ENCODE data around the gene SPTLC1. TPM values are rescaled to one million over a fixed set of nuclear protein-coding genes. Genes with fewer than 3 reads are reported as not detected.

SPTLC1 gene
- total RNA-seq, 1 donor from 2014 or later = 65.4 TPM

- Histone ChIP-seq H3K27me3 (ENCODE audit: low read depth) (no peaks in the 10 kb centered on the region), H3K36me3 (peaks cover 22% of the 10 kb centered on the region), H3K9me3 (peaks cover 3% of the 10 kb centered on the region), H3K4me1 (no peaks in the 10 kb centered on the region), H3K27ac (no peak overlapping the region), H3K4me3 (no peak overlapping the region)
- DNase-seq (no peak), ATAC-seq (no peak)
- TF ChIP-seq, protein P1, sequence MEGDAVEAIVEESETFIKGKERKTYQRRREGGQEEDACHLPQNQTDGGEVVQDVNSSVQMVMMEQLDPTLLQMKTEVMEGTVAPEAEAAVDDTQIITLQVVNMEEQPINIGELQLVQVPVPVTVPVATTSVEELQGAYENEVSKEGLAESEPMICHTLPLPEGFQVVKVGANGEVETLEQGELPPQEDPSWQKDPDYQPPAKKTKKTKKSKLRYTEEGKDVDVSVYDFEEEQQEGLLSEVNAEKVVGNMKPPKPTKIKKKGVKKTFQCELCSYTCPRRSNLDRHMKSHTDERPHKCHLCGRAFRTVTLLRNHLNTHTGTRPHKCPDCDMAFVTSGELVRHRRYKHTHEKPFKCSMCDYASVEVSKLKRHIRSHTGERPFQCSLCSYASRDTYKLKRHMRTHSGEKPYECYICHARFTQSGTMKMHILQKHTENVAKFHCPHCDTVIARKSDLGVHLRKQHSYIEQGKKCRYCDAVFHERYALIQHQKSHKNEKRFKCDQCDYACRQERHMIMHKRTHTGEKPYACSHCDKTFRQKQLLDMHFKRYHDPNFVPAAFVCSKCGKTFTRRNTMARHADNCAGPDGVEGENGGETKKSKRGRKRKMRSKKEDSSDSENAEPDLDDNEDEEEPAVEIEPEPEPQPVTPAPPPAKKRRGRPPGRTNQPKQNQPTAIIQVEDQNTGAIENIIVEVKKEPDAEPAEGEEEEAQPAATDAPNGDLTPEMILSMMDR (IDR thresholded peaks at IDR 0.05) = no peak
- intact Hi-C loops (cut with DNase I) = no loop called here
Observed at GRCh38 chr9:92100237-92100911, 14.8 kb downstream of the SPTLC1 start.

- DNase-seq = no peak
Observed at GRCh38 chr9:92098638-92099037, 16.6 kb downstream of the SPTLC1 start.

DNA sequence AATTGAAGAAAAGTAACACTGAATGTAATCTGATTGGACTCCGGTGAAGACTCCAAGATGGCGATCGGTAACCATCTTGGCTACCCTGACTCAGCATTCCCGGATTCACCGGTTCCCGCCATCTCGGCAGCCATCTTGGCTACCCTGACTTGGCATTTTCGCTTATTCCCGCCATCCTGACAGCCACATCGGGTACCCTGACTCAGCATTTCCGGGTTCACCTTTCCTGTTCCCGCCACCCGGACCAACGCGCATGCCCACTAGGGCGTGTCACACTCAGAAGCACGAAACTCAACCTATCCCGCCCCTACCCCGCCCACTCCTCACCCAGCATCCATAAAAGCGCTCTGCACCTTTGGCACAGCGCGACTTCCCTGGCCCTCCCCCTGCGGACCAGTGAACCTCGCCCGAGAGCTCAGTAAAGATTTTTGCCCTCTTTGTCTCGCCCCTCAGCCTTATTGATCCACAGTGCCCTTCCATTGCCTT lies 17.2 kb downstream of the SPTLC1 start:
- ATAC-seq (peak; percentile 61 to 86), DNase-seq (peak; percentile 65)
- peaks cover 11% of the 10 kb centered on the region for H3K36me3 ChIP-seq
- H3K4me1 ChIP-seq = no peaks in the 10 kb centered on the region
- no peak overlapping the region for H3K27ac ChIP-seq
- no peaks in the 10 kb centered on the region for H3K27me3 ChIP-seq (ENCODE audit: low read depth)
- peaks cover 3% of the 10 kb centered on the region for H3K9me3 ChIP-seq
- TF ChIP-seq, protein P1 (IDR thresholded peaks at IDR 0.05) = no peak
- intact Hi-C loops (cut with DNase I) = no loop called here
- no peak overlapping the region for H3K4me3 ChIP-seq

More at GRCh38 chr9:92098638-92099037, 16.6 kb downstream of the SPTLC1 start:
- Histone ChIP-seq H3K4me1 (no peaks in the 10 kb centered on the region), H3K27me3 (ENCODE audit: low read depth) (no peaks in the 10 kb centered on the region), H3K27ac (no peak overlapping the region), H3K4me3 (no peak overlapping the region), H3K36me3 (peaks cover 17% of the 10 kb centered on the region), H3K9me3 (peaks cover 3% of the 10 kb centered on the region)
- intact Hi-C loops (cut with DNase I) = no loop called here
- ATAC-seq = no peak
- TF ChIP-seq, protein P1 (IDR thresholded peaks at IDR 0.05) = no peak

GRCh38 chr9:92095236-92095635 lies 20.0 kb downstream of the SPTLC1 start:
- H3K27me3 ChIP-seq (ENCODE audit: low read depth) = no peaks in the 10 kb centered on the region
- intact Hi-C loops (cut with DNase I) = no loop called here
- no peaks in the 10 kb centered on the region for H3K9me3 ChIP-seq
- DNase-seq (no peak), ATAC-seq (no peak)
- TF ChIP-seq, protein P1 (IDR thresholded peaks at IDR 0.05) = no peak
- H3K27ac ChIP-seq = no peak overlapping the region
- H3K36me3 ChIP-seq = peaks cover 10% of the 10 kb centered on the region
- H3K4me3 ChIP-seq = no peak overlapping the region
- H3K4me1 ChIP-seq = no peaks in the 10 kb centered on the region

DNA sequence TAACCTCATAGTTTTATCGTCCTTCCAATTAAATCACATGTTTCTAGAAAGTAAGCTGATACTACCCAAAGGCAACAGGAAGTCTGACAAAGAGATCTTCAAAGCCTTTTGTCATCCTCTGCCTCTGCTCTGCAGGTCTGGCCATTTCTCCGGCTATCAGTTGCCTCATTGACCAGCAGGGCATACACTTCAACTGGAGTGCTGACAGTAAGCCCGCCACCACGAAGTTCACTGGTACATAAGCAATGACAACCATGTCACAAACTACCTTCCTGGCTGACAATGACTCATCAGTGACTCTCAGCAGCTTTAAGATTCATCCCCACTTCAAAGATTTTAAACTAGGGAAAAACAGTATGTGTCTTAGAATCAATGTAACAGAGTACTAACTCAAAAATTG lies 20.6 kb downstream of the SPTLC1 start:
- intact Hi-C loops (cut with DNase I) = no loop called here
- TF ChIP-seq, protein P1 (IDR thresholded peaks at IDR 0.05) = no peak
- H3K27me3 ChIP-seq (ENCODE audit: low read depth) = no peaks in the 10 kb centered on the region
- H3K4me3 ChIP-seq = no peak overlapping the region
- H3K27ac ChIP-seq = no peak overlapping the region
- H3K9me3 ChIP-seq = no peaks in the 10 kb centered on the region
- H3K36me3 ChIP-seq = peaks cover 10% of the 10 kb centered on the region
- no peaks in the 10 kb centered on the region for H3K4me1 ChIP-seq
- DNase-seq (no peak), ATAC-seq (no peak)

All from lower lobe of right lung (tissue), 2 donors.